Measurements from ENCODE around the gene ADAMTS2. TPM values are rescaled to one million over a fixed set of nuclear protein-coding genes. Genes with fewer than 3 reads are reported as not detected.

The ADAMTS2 gene
- total and polyA plus RNA-seq, 4 experiments from 2014 or later: 0.07 TPM; not detected in 3

DNA sequence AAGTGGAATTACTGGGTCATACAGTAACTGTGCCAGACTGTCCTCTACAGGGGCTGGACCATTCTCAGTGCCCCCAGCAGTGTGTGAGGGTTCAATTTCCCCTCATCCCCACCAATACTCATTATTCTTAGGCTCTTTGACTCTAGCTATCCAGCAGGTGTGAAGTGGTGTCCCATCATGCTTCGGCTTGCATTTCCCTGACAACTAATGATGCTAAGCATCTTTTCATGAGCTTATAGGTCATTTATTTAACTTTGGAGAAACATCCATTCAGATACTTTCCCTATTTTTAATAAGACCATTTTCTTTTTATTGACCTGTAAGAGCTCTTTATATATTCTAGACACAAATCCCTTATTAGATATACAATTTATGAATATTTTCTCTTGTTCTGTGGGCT lies 63.6 kb downstream of the ADAMTS2 start:
- Histone ChIP-seq H3K9me3 (ENCODE audit: control insufficient read depth in 1 of 2, low read length in 2 of 2) (no peaks in the 10 kb centered on the region), H3K4me3 (ENCODE audit: low read length in 2 of 2) (no peak overlapping the region), H3K36me3 (ENCODE audit: insufficient read depth, low read length) (no peaks in the 10 kb centered on the region), H3K27ac (ENCODE audit: low read depth, low read length) (no peak overlapping the region), H3K4me1 (ENCODE audit: insufficient read depth, low read length) (no peaks in the 10 kb centered on the region), H3K27me3 (ENCODE audit: insufficient read depth, low read length) (no peaks in the 10 kb centered on the region)
- no peak for DNase-seq
- Mint-ChIP-seq H3K4me3 (no peak overlapping the region), H3K27me3 (peaks cover 0 to under 1% of the 10 kb centered on the region in 2 donors), H3K36me3 (no peaks in the 10 kb centered on the region), H3K4me1 (no peaks in the 10 kb centered on the region), H3K27ac (no peak overlapping the region), H3K9me3 (peaks cover 0 to 5% (median 0%) of the 10 kb centered on the region in 8 donors)
- intact Hi-C loops (cut with micrococcal nuclease): no loop called here
- CTCF ChIA-PET (ENCODE audit: partially characterized antibody): no interaction called here
- POLR2A ChIA-PET (ENCODE audit: partially characterized antibody): no interaction called here

DNA sequence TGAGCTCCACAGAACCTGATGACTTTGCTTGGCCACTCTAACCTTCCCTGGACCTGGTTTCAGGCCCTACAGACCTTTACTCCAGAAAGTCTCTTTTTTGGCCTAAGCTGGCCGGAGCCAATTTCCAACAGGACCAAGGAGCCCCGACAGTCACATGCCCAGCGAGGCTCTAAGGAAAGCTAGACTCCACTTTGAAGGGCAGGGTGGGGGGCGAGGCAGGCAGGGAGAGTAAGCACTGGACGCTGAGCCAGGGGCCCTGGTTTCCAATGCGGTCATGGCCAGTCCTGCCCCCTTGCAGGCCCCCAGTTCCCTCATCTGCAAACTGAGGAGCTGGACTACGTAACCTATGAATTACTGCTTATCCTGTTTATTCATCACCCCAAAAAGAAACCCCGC lies 65.2 kb downstream of the ADAMTS2 start:
- ChIA-PET CTCF (ENCODE audit: partially characterized antibody) (no interaction called here), POLR2A (ENCODE audit: partially characterized antibody) (no interaction called here)
- H3K27me3 ChIP-seq (ENCODE audit: insufficient read depth, low read length): no peaks in the 10 kb centered on the region
- no peaks in the 10 kb centered on the region for H3K27me3 Mint-ChIP-seq
- no peaks in the 10 kb centered on the region for H3K36me3 ChIP-seq (ENCODE audit: insufficient read depth, low read length)
- no peaks in the 10 kb centered on the region for H3K9me3 ChIP-seq (ENCODE audit: control insufficient read depth in 1 of 2, low read length in 2 of 2)
- DNase-seq: no peak
- no peaks in the 10 kb centered on the region for H3K4me1 Mint-ChIP-seq
- H3K4me3 ChIP-seq (ENCODE audit: low read length in 2 of 2): no peak overlapping the region
- peaks cover 0 to 3% (median 0%) of the 10 kb centered on the region in 8 donors for H3K9me3 Mint-ChIP-seq
- H3K27ac Mint-ChIP-seq: no peak overlapping the region
- intact Hi-C loops (cut with micrococcal nuclease): no loop called here
- no peaks in the 10 kb centered on the region for H3K4me1 ChIP-seq (ENCODE audit: insufficient read depth, low read length)
- H3K4me3 Mint-ChIP-seq: no peak overlapping the region
- no peaks in the 10 kb centered on the region for H3K36me3 Mint-ChIP-seq
- H3K27ac ChIP-seq (ENCODE audit: low read depth, low read length): no peak overlapping the region

DNA sequence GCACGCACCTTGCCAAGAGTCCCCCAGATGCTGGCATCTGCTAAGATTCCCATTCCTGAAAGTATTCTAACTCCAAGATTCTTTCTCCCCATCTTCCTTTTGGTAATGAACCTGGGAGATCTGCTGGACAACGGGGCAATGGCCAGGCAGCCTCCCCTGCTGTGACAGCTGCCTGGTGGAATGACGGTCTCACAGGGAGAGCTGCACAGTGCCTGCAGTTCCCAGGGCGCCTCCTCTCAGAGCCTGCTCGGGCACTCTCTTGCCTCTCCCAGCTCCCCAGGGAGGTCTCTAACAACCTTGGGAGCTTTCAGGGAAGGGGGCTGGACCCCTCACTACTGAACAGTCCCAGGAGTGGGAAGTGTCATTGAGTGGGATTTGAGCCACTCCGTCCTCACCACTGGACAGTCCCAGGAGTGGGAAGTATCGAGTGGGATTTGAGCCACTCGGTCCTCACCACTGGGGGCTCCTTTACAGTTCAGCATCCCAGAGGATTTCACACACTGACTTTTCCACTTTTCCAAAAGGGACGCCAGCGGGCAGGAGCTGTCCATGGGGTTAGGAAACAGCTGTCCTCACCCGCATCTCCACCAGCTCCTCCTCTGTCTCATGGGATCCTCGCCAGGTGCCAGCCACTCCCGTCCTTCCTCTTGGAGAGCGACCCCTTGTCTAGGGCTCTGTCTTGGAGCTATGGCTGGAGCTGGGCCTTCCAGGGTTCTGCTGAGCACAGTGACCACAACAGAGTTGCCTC lies 65.7 kb downstream of the ADAMTS2 start:
- Histone ChIP-seq H3K27ac (ENCODE audit: low read depth, low read length) (no peak overlapping the region), H3K9me3 (ENCODE audit: control insufficient read depth in 1 of 2, low read length in 2 of 2) (no peaks in the 10 kb centered on the region), H3K4me1 (ENCODE audit: insufficient read depth, low read length) (no peaks in the 10 kb centered on the region), H3K36me3 (ENCODE audit: insufficient read depth, low read length) (no peaks in the 10 kb centered on the region), H3K27me3 (ENCODE audit: insufficient read depth, low read length) (no peaks in the 10 kb centered on the region), H3K4me3 (ENCODE audit: low read length in 2 of 2) (no peak overlapping the region)
- POLR2A ChIA-PET (ENCODE audit: partially characterized antibody): no interaction called here
- intact Hi-C loops (cut with micrococcal nuclease): no loop called here
- H3K36me3 Mint-ChIP-seq: no peaks in the 10 kb centered on the region
- CTCF ChIA-PET (ENCODE audit: partially characterized antibody): no interaction called here
- peaks cover 0 to 3% (median 0%) of the 10 kb centered on the region in 8 donors for H3K9me3 Mint-ChIP-seq
- DNase-seq: no peak
- no peak overlapping the region for H3K4me3 Mint-ChIP-seq
- H3K4me1 Mint-ChIP-seq: no peaks in the 10 kb centered on the region
- no peaks in the 10 kb centered on the region for H3K27me3 Mint-ChIP-seq
- no peak overlapping the region for H3K27ac Mint-ChIP-seq

DNA sequence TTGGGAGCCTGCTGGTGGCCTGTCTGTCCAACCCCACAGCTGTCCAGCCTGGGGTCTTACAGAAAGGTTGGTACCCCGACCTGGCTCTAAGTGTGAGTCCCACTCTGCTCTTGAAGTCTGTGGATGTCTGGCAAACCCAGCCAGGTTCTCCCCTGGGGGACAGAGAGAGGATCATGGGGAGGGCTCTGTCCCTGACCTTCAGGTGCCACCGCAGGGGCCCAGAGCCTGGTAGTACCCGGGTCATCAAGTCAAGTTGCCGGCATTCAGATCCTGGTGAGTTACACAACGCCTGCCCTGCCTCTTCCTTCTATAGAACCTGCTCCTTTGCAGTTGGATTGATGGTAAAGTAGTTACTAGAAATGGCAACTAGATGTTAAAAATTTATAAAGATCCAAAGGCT lies 66.7 kb downstream of the ADAMTS2 start:
- Mint-ChIP-seq H3K4me3 (no peak overlapping the region), H3K27me3 (no peaks in the 10 kb centered on the region), H3K27ac (no peak overlapping the region), H3K9me3 (peaks cover 0 to 3% (median 0%) of the 10 kb centered on the region in 8 donors), H3K4me1 (no peaks in the 10 kb centered on the region), H3K36me3 (no peaks in the 10 kb centered on the region)
- Histone ChIP-seq H3K9me3 (ENCODE audit: control insufficient read depth in 1 of 2, low read length in 2 of 2) (no peaks in the 10 kb centered on the region), H3K27ac (ENCODE audit: low read depth, low read length) (no peak overlapping the region), H3K4me1 (ENCODE audit: insufficient read depth, low read length) (no peaks in the 10 kb centered on the region), H3K36me3 (ENCODE audit: insufficient read depth, low read length) (no peaks in the 10 kb centered on the region), H3K4me3 (ENCODE audit: low read length in 2 of 2) (no peak overlapping the region), H3K27me3 (ENCODE audit: insufficient read depth, low read length) (no peaks in the 10 kb centered on the region)
- DNase-seq: no peak
- POLR2A ChIA-PET (ENCODE audit: partially characterized antibody): no interaction called here
- CTCF ChIA-PET (ENCODE audit: partially characterized antibody): no interaction called here
- intact Hi-C loops (cut with micrococcal nuclease): no loop called here

DNA sequence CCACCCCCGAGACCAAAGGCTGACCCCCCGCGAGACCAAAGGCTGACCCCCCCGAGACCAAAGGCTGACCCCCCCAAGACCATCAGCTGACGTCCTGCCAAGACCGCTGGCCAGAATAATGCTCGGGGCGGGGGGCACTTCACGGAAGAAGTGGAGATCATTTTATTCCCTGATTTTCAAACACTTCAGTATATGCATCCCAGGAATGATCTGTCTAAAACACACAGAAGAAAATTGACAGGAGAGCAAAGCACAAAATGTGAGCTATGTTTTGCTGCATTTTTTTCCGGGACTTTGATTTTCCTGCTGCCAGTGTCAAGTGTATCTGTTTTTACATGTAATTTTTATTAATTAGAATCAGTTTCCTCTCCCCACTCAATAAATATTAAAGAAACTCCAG lies 67.1 kb downstream of the ADAMTS2 start:
- no peaks in the 10 kb centered on the region for H3K36me3 ChIP-seq (ENCODE audit: insufficient read depth, low read length)
- intact Hi-C loops (cut with micrococcal nuclease): no loop called here
- H3K27me3 ChIP-seq (ENCODE audit: insufficient read depth, low read length): no peaks in the 10 kb centered on the region
- Mint-ChIP-seq H3K36me3 (no peaks in the 10 kb centered on the region), H3K27me3 (no peaks in the 10 kb centered on the region), H3K9me3 (peaks cover 0 to 3% (median 0%) of the 10 kb centered on the region in 8 donors), H3K27ac (no peak overlapping the region), H3K4me1 (no peaks in the 10 kb centered on the region), H3K4me3 (no peak overlapping the region)
- H3K4me1 ChIP-seq (ENCODE audit: insufficient read depth, low read length): no peaks in the 10 kb centered on the region
- CTCF ChIA-PET (ENCODE audit: partially characterized antibody): no interaction called here
- H3K4me3 ChIP-seq (ENCODE audit: low read length in 2 of 2): no peak overlapping the region
- no peaks in the 10 kb centered on the region for H3K9me3 ChIP-seq (ENCODE audit: control insufficient read depth in 1 of 2, low read length in 2 of 2)
- POLR2A ChIA-PET (ENCODE audit: partially characterized antibody): no interaction called here
- no peak for DNase-seq
- H3K27ac ChIP-seq (ENCODE audit: low read depth, low read length): no peak overlapping the region

DNA sequence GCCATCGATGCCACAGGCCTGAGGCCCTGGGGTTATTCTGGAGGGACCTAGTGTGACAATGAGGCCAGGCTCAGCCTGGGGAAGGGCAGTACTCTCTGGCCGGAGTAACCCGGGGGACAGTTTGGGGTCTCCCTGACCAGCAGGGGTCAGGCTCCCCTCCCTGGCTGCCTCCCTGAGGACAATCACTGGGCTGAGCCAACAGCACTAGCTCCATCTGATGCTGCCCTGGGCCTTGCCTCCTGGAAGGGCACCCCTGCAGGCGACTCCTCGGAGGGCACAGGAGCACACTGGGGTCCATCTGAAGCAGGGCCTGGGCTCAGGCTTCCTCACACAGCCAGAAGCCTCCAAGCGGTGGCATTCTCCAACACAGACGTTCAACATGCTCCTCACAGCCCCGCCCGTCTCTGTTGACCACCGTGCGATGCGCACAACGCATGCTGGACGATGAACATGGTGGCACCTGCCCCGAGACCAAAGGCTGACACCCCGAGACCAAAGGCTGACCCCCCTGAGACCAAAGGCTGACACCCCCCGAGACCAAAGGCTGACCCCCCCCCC lies 68.3 kb downstream of the ADAMTS2 start:
- H3K9me3 Mint-ChIP-seq: no peaks in the 10 kb centered on the region
- Histone ChIP-seq H3K9me3 (ENCODE audit: control insufficient read depth in 1 of 2, low read length in 2 of 2) (no peaks in the 10 kb centered on the region), H3K27me3 (ENCODE audit: insufficient read depth, low read length) (no peaks in the 10 kb centered on the region), H3K36me3 (ENCODE audit: insufficient read depth, low read length) (no peaks in the 10 kb centered on the region), H3K27ac (ENCODE audit: low read depth, low read length) (no peak overlapping the region), H3K4me1 (ENCODE audit: insufficient read depth, low read length) (no peaks in the 10 kb centered on the region), H3K4me3 (ENCODE audit: low read length in 2 of 2) (no peak overlapping the region)
- no peaks in the 10 kb centered on the region for H3K4me1 Mint-ChIP-seq
- no peak overlapping the region for H3K4me3 Mint-ChIP-seq
- H3K36me3 Mint-ChIP-seq: no peaks in the 10 kb centered on the region
- CTCF ChIA-PET (ENCODE audit: partially characterized antibody): no interaction called here
- DNase-seq: no peak
- H3K27ac Mint-ChIP-seq: peak overlapping the region in 1 of 7 donors; percentile 41
- H3K27me3 Mint-ChIP-seq: no peaks in the 10 kb centered on the region
- intact Hi-C loops (cut with micrococcal nuclease): no loop called here
- POLR2A ChIA-PET (ENCODE audit: partially characterized antibody): no interaction called here

DNA sequence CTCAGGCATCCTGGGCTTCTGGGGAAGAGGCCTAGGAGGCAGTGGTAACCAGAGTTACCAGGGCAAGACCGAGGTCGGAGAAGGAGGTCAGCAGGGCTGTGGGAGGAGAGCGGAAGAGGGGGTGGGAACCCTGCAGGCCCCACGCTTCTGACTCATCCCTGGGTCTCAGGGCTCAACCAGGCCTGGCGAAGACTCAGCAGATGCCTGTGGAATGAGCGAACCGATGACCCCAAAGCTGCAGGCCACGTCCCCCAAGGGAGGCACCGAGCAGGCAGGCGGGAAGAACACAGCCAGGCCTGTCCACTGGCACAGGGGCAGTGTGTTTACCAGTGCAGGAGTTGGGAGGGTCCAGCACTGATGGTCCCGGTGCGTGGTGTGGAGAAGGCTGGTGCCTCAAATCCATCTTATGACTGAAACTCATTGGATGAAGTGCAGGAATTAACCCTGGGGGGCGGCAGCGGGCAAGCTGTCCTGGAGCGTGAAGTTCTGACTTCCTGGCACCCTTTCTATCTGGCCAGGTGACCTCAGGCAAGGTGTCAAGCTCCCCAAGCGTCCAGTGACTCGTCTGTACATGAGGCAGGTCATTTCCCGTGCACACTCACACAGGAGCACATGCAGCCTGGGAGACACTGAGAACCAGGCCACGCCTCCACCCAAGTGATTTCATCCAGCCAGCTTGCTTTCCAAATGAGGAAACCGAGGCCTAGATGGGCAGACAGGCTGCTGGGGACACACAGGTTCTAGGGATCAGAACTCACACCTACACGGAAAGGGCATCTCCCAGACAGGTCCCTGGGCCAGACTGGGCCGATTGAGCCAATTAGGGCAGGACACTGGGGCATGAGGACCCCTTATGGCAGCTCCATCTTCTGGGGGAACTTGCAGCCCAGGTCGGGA lies 69.1 kb downstream of the ADAMTS2 start:
- POLR2A ChIA-PET (ENCODE audit: partially characterized antibody): no interaction called here

More for the DNA sequence above, 69.1 kb downstream of the ADAMTS2 start:
- Histone ChIP-seq H3K27me3 (ENCODE audit: insufficient read depth, low read length) (no peaks in the 10 kb centered on the region), H3K4me1 (ENCODE audit: insufficient read depth, low read length) (no peaks in the 10 kb centered on the region), H3K4me3 (ENCODE audit: low read length in 2 of 2) (no peak overlapping the region), H3K9me3 (ENCODE audit: control insufficient read depth in 1 of 2, low read length in 2 of 2) (no peaks in the 10 kb centered on the region), H3K36me3 (ENCODE audit: insufficient read depth, low read length) (no peaks in the 10 kb centered on the region), H3K27ac (ENCODE audit: low read depth, low read length) (no peak overlapping the region)
- CTCF ChIA-PET (ENCODE audit: partially characterized antibody): no interaction called here
- Mint-ChIP-seq H3K27me3 (no peaks in the 10 kb centered on the region), H3K9me3 (no peaks in the 10 kb centered on the region), H3K36me3 (no peaks in the 10 kb centered on the region), H3K4me3 (no peak overlapping the region), H3K27ac (no peak overlapping the region), H3K4me1 (no peaks in the 10 kb centered on the region)
- DNase-seq: no peak
- intact Hi-C loops (cut with micrococcal nuclease): no loop called here

All from CD4-positive, alpha-beta memory T cell (primary cell).